Large intestine (tissue), 3 donors: ENCODE data around the gene DNAH10. TPM values are rescaled to one million over a fixed set of nuclear protein-coding genes. Genes with fewer than 3 reads are reported as not detected.

Experiments
- DNase-seq, 2 donors: peaks; one replicate each; pipeline versions ENCODE4 v3.0.0 to v3.0.0-alpha.2; 2013
- H3K27ac ChIP-seq: one replicate; pipeline ENCODE4 v1.5.1; 2013; ENCODE audit warnings: low read length
- H3K27me3 ChIP-seq: 2 replicates; pipeline ENCODE4 v1.6.1; 2013; ENCODE audit warnings: low read length; ENCODE audit not compliant: control insufficient read depth, insufficient read depth
- H3K36me3 ChIP-seq: 2 replicates; pipeline ENCODE4 v1.6.1; 2013; ENCODE audit warnings: low read length; ENCODE audit not compliant: control insufficient read depth, insufficient read depth
- H3K4me1 ChIP-seq: one replicate; pipeline ENCODE4 v1.6.1; 2013; ENCODE audit warnings: low read length; ENCODE audit not compliant: control insufficient read depth, insufficient read depth
- H3K4me3 ChIP-seq: one replicate; pipeline ENCODE4 v1.5.1; 2013; ENCODE audit warnings: low read length
- H3K9me3 ChIP-seq: one replicate; pipeline ENCODE4 v1.6.1; 2013; ENCODE audit warnings: mild to moderate bottlenecking, low read depth, low read length, moderate library complexity; ENCODE audit not compliant: control insufficient read depth
- WGBS: methylation state at CpG from one replicate; pipeline ENCODE4 v1.1.5; 2013; ENCODE audit warnings: low lambda C conversion rate; ENCODE audit not compliant: insufficient coverage; 5-methylcytosine and 5-hydroxymethylcytosine counted together
- polyA plus RNA-seq: library from polyadenylated mRNA; unstranded; fragments of 120-200 nt; gene quantifications from one replicate; pipeline ENCODE4 v1.2.1, GENCODE V29; 2013

Gene DNAH10
- polyA plus RNA-seq, 1 donor, result 1.0 TPM

- WGBS, result no CpG with 5 or more reads among the region's 6 CpGs
- Histone ChIP-seq H3K27me3 (no peaks in the 10 kb centered on the region), H3K27ac (no peak overlapping the region), H3K4me1 (no peaks in the 10 kb centered on the region), H3K9me3 (no peaks in the 10 kb centered on the region), H3K36me3 (no peaks in the 10 kb centered on the region), H3K4me3 (no peak overlapping the region)
- no peak for DNase-seq
These were observed 77.7 kb downstream of the DNAH10 start for GRCh38 chr12:123839826-123840225.

GRCh38 chr12:123840765-123841425 is 78.8 kb downstream of the DNAH10 start:
- Histone ChIP-seq H3K36me3 (no peaks in the 10 kb centered on the region), H3K4me3 (no peak overlapping the region), H3K9me3 (no peaks in the 10 kb centered on the region), H3K27me3 (no peaks in the 10 kb centered on the region), H3K27ac (no peak overlapping the region), H3K4me1 (no peaks in the 10 kb centered on the region)
- no CpG with 5 or more reads among the region's 16 CpGs for WGBS
- DNase-seq, result no peak

- WGBS, result 85% methylated on average over 3 of the region's 14 CpGs
- Histone ChIP-seq H3K4me3 (no peak overlapping the region), H3K4me1 (no peaks in the 10 kb centered on the region), H3K27me3 (no peaks in the 10 kb centered on the region), H3K27ac (no peak overlapping the region), H3K9me3 (no peaks in the 10 kb centered on the region), H3K36me3 (no peaks in the 10 kb centered on the region)
- DNase-seq, result no peak
These were observed 82.0 kb downstream of the DNAH10 start for GRCh38 chr12:123843912-123844748.

GRCh38 chr12:123845881-123846280 is 83.8 kb downstream of the DNAH10 start:
- WGBS, result no CpG with 5 or more reads among the region's 19 CpGs

GRCh38 chr12:123846340-123846739 is 84.2 kb downstream of the DNAH10 start:
- Histone ChIP-seq H3K9me3 (no peaks in the 10 kb centered on the region), H3K27me3 (no peaks in the 10 kb centered on the region), H3K4me1 (no peaks in the 10 kb centered on the region), H3K4me3 (no peak overlapping the region), H3K36me3 (no peaks in the 10 kb centered on the region), H3K27ac (no peak overlapping the region)
- DNase-seq, result no peak
- 100% methylated on average over 1 of the region's 5 CpGs for WGBS

More at GRCh38 chr12:123845881-123846280, 83.8 kb downstream of the DNAH10 start:
- Histone ChIP-seq H3K27ac (no peak overlapping the region), H3K36me3 (no peaks in the 10 kb centered on the region), H3K9me3 (no peaks in the 10 kb centered on the region), H3K4me1 (no peaks in the 10 kb centered on the region), H3K4me3 (no peak overlapping the region), H3K27me3 (no peaks in the 10 kb centered on the region)
- DNase-seq, result no peak

GRCh38 chr12:123847019-123847418 is 84.9 kb downstream of the DNAH10 start:
- H3K9me3 ChIP-seq, result no peaks in the 10 kb centered on the region
- H3K27ac ChIP-seq, result no peak overlapping the region
- DNase-seq, result no peak
- H3K36me3 ChIP-seq, result no peaks in the 10 kb centered on the region
- H3K4me1 ChIP-seq, result no peaks in the 10 kb centered on the region
- WGBS, result 100% methylated on average over 2 of the region's 2 CpGs
- no peak overlapping the region for H3K4me3 ChIP-seq
- no peaks in the 10 kb centered on the region for H3K27me3 ChIP-seq

GRCh38 chr12:123847876-123848275 is 85.8 kb downstream of the DNAH10 start:
- no peak for DNase-seq
- no peaks in the 10 kb centered on the region for H3K4me1 ChIP-seq
- no peak overlapping the region for H3K4me3 ChIP-seq
- no peak overlapping the region for H3K27ac ChIP-seq
- no CpG with 5 or more reads among the region's 8 CpGs for WGBS
- H3K27me3 ChIP-seq, result no peaks in the 10 kb centered on the region
- H3K9me3 ChIP-seq, result no peaks in the 10 kb centered on the region
- H3K36me3 ChIP-seq, result no peaks in the 10 kb centered on the region

GRCh38 chr12:123849517-123849916 is 87.4 kb downstream of the DNAH10 start:
- no CpG with 5 or more reads among the region's 3 CpGs for WGBS
- H3K9me3 ChIP-seq, result no peaks in the 10 kb centered on the region
- no peaks in the 10 kb centered on the region for H3K27me3 ChIP-seq
- H3K27ac ChIP-seq, result no peak overlapping the region
- H3K36me3 ChIP-seq, result no peaks in the 10 kb centered on the region
- H3K4me3 ChIP-seq, result no peak overlapping the region
- no peak for DNase-seq
- peaks cover 2% of the 10 kb centered on the region for H3K4me1 ChIP-seq

GRCh38 chr12:123850246-123851134 is 88.4 kb downstream of the DNAH10 start:
- 94% methylated on average over 4 of the region's 34 CpGs for WGBS
- peaks cover 2% of the 10 kb centered on the region for H3K4me1 ChIP-seq
- no peak for DNase-seq
- H3K9me3 ChIP-seq, result no peaks in the 10 kb centered on the region
- no peaks in the 10 kb centered on the region for H3K36me3 ChIP-seq
- H3K4me3 ChIP-seq, result no peak overlapping the region
- no peaks in the 10 kb centered on the region for H3K27me3 ChIP-seq
- no peak overlapping the region for H3K27ac ChIP-seq

GRCh38 chr12:123853396-123854070 is 91.4 kb downstream of the DNAH10 start:
- no peaks in the 10 kb centered on the region for H3K9me3 ChIP-seq
- H3K36me3 ChIP-seq, result no peaks in the 10 kb centered on the region
- DNase-seq, result peak; percentile 52 to 81
- no peaks in the 10 kb centered on the region for H3K27me3 ChIP-seq
- 100% methylated on average over 1 of the region's 28 CpGs for WGBS
- peaks cover 2% of the 10 kb centered on the region for H3K4me1 ChIP-seq
- H3K27ac ChIP-seq, result no peak overlapping the region
- H3K4me3 ChIP-seq, result no peak overlapping the region
